Gastroesophageal sphincter (tissue), 2 donors: ENCODE measurements around the gene PRICKLE1.

Experiments
- POLR2A ChIP-seq, 2 donors: fragments of 450-650 bp; IDR thresholded peaks; one replicate each; pipeline ENCODE4 v1.6.1; 2017; ENCODE audit warnings: antibody characterized with exemption in 2 of 2, mild to moderate bottlenecking in 2 of 2, moderate library complexity in 1 of 2
- POLR2AphosphoS5 ChIP-seq: sonication (generic); formaldehyde crosslinking; IDR thresholded peaks from one replicate; pipeline ENCODE4 v1.6.1; 2017; ENCODE audit warnings: antibody characterized with exemption

DNA sequence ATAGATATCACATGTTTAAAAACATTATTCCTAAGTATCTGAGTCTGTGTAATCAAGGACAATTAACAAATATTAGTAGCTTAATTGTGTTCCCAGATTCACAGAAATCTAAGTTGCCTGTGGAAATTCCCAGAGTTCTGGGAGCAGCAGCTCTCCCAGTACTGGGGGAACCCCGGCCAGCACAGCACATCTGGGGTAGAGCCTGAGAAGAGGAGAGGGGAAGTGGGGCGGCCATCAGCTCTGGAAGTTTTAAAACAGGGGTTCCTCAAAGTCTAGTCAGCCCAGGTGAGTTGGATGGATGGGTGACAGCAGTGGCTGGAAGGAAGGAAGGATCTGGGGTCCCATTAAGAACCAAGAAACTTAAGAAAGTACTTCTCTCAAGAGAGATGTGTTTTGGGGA lies 24.6 kb downstream of the PRICKLE1 start:
- TF ChIP-seq POLR2A (IDR thresholded peaks at IDR 0.05) (no peak), POLR2AphosphoS5 (no peak)
